ENCODE measurements around the gene VN1R4.
"Not testable (repeated sequence)": the region's sequence is repeated elsewhere in the genome, so short reads cannot be mapped to it uniquely, and the experiment has no call there.

Gene VN1R4

GRCh38 chr19:53267623-53268022 is at the start of gene VN1R4:
Gene VN1R4 (minus strand): TSS chr19:53267723. CDS start chr19:53267665, 58 bp downstream.
- not testable (repeated sequence) for DNase-seq

- no peak for DNase-seq
Measured at GRCh38 chr19:53311897-53312296, 44.4 kb upstream of the VN1R4 start.

- no peak for DNase-seq
Measured at GRCh38 chr19:53311044-53311443, 43.5 kb upstream of the VN1R4 start.

- DNase-seq: no peak
Measured at GRCh38 chr19:53308339-53308811, 40.9 kb upstream of the VN1R4 start.

GRCh38 chr19:53301341-53301740 is 33.8 kb upstream of the VN1R4 start:
- DNase-seq: not testable (repeated sequence)

- DNase-seq: no peak
Measured at GRCh38 chr19:53294786-53295441, 27.4 kb upstream of the VN1R4 start.

GRCh38 chr19:53290758-53291549 is 23.4 kb upstream of the VN1R4 start:
- DNase-seq: no peak

GRCh38 chr19:53285087-53285486 is 17.6 kb upstream of the VN1R4 start:
- no peak for DNase-seq

GRCh38 chr19:53281947-53282346 is 14.4 kb upstream of the VN1R4 start:
- not testable (repeated sequence) for DNase-seq

- no peak for DNase-seq
Measured at GRCh38 chr19:53275480-53275879, 8.0 kb upstream of the VN1R4 start.

GRCh38 chr19:53272044-53272443 is 4.5 kb upstream of the VN1R4 start:
- DNase-seq: no peak

- DNase-seq: not testable (repeated sequence)
Measured at GRCh38 chr19:53269861-53270260, 2.3 kb upstream of the VN1R4 start.

- not testable (repeated sequence) for DNase-seq
Measured at GRCh38 chr19:53257715-53258342, 9.7 kb downstream of the VN1R4 start, which contains the start of gene VN1R2. Gene VN1R2 (plus strand): TSS chr19:53258292. CDS start chr19:53258376, 84 bp downstream.

GRCh38 chr19:53254411-53255341 is 12.8 kb downstream of the VN1R4 start, which contains the start of gene ZNF677:
Gene ZNF677 (minus strand): TSS chr19:53254873. CDS start chr19:53251550, 3,323 bp downstream.
- DNase-seq: peak; percentile 88

- DNase-seq: no peak
Measured at GRCh38 chr19:53246498-53246897, 21.0 kb downstream of the VN1R4 start.

- DNase-seq: no peak
Measured at GRCh38 chr19:53237114-53237777, 30.3 kb downstream of the VN1R4 start.

- no peak for DNase-seq
Measured at GRCh38 chr19:53224606-53225005, 42.9 kb downstream of the VN1R4 start.

- DNase-seq: not testable (repeated sequence)
Measured at GRCh38 chr19:53222716-53223115, 44.8 kb downstream of the VN1R4 start.
